HG03066 (cell line): Measurements from ENCODE around the gene ANO8.
A peak's percentile ranks its signal among the peaks of the same experiment; 100 is the strongest.
"Not testable (repeated sequence)": the region's sequence is repeated elsewhere in the genome, so short reads cannot be mapped to it uniquely, and the experiment has no call there.

Experiments used
- ATAC-seq: cut with Tn5 transposase; IDR thresholded peaks from one replicate; pipeline ENCODE4 v1.9.1; 2021; ENCODE audit warnings: low read depth; ENCODE audit not compliant: unreplicated experiment

Gene ANO8

DNA sequence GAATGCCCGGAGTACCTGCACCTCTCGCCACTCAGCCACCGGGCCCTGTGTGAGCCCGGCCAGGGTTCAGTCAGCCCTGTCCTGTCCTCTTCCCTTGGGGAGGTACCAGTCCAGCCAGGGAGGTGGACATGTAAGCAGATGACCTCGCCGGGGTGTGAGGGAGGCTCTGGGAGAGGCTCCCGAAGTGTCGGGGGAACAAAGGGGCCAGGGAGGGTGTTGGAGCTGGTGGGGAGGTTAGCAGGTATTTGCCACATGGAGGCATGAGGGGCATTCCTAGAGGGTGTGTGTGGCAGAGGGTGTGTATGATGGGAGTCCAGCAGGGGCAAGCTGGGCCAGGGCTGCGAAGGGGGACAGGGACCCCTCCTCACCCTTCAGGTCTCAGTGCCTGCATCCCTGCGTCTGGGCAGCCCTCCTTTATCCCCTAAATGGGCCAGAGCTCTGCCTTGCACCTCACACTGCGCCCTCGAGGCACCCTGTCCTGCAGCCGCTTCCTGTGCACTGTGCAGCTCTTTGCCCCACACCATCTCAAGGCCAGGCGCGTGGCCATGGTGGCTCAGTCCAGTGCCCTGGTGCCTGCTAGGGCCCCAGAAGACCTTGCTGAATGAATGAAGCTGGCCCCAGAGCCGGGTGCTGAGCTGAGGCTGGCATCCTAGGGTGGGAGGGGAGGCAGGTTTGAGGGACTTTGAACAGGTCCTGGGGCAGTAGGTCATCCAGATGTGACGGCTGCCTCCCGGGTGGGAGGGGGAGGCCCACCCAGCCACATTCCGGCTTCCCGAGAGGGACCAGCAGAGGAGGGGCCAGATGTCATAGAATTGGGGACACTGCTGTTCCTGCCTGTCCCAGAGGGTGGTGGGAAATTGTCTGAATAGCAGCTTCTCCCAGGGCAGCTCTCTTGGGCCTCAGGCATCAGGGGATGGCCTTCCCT lies 22.2 kb downstream of the ANO8 start:
- no peak for ATAC-seq

DNA sequence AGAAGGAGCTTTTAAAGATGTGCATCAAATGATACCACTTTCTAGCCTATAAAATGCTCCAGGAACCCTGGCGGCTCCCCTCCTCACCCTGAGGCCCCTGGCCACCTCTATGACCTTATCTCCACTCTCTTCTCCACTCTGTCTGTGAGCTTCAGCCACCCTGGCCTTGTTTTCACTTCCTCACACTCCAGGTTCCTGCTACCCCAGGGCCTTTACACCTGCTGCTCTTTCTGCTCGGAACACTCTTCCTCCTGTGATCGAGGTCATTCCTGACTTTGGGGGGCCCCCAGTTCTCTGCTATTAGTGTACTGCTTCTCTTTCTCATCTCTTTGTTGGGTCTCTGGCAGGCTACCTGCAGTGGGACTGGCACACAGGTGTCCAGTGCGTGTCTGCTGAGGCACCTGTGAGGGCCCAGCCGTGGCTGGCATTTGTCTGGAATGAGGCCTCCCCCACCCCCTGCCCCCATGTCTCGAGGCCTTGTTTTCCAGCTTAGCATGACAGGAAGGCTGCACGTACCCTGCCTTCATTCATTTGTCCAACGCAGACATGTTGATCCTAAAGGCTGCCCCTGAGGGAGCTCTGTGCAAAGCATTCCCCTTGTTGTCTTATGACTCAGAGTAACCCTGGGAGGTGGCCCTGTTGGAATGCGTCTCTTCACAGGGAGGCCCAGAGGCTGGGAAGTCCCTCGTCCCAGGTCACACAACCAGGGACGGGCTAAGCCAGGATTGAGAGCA lies 23.0 kb downstream of the ANO8 start:
- ATAC-seq, result no peak

DNA sequence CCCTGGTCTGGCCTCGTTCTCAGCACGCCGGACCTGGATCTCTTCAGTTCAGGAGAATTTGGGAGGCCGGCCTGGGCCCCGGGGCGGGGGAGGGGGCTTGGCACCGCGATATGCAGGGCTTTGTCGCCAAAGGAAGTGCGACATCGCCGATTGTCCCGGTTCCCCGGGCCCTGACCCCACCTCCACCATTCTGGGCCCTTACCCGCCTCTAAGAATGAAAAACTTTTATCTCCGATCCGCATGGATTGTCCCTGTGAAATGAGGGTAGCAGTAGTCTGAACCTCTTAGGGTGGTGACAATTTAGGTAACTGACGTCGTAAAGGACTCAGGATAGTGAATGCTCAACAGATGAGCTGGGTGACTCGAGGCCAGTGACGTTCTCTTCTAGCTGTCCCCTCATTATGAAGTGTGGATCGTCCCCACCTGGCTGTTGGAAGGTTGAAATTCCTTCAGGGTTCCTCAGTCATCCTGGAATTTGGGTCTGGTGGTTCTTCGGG lies 24.6 kb downstream of the ANO8 start:
- no peak for ATAC-seq

DNA sequence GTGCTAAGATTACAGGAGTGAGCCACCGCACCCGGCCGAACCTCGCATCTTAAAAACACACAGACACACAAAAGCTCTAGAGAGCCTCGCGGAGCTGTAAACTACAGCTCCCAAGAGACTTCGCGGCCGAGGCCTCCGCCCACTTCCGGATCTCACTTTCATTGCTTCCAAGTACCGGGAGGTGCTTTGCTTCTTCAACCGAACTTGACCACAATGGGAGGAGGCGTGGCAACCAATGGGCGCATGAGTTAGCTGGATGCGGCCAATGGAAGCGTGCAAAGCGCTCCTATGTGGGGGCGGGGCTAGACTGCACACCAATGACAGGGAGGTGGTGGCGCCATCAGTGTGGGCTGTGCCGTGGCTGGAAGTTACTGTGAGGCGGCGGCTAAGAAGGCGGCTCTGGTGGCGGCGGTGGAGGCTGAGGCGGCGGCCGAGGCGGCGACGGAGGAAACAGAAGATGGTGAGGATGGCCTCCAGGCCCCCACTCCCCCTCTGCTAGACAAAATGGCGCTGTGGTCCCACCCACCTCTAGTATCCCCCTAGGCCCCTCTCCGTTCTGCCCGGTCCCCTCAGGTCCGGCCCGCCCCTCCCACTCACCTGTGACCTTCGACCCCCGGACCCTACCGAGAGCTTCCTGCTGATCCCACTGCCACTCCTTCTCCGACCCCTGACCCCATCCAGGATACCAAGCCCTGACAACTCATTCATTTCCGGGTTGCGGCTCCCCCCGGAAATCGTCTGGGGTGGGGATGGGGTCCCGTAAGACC lies 25.3 kb downstream of the ANO8 start, which contains the start of gene DDA1:
Gene DDA1, plus strand, starts transcription at position 366 of the 767 bp plus-strand sequence. Its CDS starts 92 bp downstream, at position 458.
- peak; percentile 71 for ATAC-seq

DNA sequence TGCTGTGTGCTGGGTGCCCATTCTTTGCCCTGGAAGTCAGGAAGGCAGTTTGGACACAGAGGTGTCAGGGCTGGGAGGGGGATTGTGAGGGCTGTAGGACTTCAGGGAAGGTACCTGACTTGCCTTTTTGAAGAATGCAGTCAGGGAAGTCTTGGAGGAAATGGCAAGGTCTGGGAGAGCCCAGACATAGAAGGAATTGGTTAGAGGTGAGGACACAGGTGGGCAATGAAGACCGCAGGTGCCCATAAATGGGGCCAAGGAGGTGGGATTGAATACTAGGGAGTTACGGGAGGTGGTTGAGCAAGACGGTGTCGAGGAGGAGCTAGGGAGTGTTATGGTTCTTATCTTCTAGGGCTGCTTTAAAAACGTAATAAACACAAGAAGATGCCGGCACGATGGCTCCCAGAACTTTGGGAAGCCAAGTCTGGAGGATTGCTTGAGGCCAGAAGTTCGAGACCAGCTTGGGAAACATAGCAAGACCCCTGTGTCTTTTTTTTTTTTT lies 26.7 kb downstream of the ANO8 start:
- no peak for ATAC-seq

DNA sequence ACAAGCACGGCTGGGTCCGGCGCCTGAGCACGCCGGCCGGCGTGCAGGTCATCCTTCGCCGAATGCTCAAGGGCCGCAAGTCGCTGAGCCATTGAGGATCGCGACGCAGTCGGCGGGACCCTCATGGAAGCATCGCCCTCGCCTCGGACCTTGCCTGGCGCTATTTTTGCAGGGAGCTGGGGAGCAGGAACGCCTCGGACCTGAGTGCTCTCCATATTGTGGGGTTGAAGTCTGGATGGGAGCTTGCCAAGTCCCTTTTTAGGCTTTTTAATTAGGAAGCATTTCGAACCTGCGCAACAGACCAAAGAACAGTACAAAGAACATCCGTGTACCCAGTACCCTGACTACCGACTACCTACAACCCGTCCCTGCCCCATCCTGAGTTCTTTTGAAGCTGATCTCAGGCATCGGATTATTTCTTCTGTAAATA lies 28.4 kb downstream of the ANO8 start:
- no peak for ATAC-seq

DNA sequence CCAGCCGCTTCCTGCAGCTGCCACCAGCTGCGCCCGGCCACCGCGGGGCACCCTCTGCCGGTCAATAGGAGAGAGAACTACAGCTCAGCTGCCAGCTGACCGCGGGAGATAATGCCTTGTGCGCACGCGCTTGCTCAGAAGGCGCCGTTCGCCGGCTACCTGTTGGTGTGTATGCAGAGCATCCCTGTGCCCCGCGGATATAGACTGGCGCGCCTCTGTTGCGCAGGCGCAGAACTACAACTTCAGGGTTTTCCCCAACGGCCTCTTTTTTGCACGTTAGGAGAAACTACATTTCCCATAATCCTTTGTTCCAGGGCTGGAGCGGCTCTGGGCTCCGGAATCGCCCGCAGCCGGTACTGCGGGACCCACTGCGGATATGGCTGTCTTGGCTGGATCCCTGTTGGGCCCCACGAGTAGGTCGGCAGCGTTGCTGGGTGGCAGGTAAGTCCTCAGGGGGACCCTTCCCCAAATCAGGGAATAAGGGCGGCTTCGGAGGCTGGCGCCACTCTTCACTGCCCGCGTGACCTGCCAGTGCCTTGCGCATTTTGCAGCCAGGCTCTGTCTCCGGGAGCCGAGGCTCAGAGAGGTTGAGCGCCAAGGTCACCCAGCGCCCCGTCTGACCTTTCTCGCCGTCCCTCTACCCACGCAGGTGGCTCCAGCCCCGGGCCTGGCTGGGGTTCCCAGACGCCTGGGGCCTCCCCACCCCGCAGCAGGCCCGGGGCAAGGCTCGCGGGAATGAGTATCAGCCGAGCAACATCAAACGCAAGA lies 29.0 kb downstream of the ANO8 start, which contains the start of gene MRPL34:
Gene MRPL34, plus strand, starts transcription at position 356 of the 768 bp plus-strand sequence. Its CDS starts 21 bp downstream, at position 377.
- ATAC-seq, result peak; percentile 55

DNA sequence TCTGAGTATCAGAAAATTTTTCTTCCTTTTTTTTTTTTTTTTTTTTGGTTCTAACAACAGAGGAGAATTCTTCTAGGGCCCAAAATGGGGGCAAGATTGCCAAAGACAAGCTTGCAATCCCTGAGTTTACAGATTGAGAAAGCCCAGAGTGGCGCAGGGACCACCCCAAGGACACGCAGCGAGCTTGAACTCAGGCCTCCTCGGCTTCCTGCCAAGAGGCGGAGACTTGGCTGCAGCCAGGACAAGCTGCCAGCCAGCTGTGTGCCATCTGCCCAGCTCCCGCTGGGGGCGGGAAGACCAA lies 29.5 kb downstream of the ANO8 start:
- no peak for ATAC-seq

DNA sequence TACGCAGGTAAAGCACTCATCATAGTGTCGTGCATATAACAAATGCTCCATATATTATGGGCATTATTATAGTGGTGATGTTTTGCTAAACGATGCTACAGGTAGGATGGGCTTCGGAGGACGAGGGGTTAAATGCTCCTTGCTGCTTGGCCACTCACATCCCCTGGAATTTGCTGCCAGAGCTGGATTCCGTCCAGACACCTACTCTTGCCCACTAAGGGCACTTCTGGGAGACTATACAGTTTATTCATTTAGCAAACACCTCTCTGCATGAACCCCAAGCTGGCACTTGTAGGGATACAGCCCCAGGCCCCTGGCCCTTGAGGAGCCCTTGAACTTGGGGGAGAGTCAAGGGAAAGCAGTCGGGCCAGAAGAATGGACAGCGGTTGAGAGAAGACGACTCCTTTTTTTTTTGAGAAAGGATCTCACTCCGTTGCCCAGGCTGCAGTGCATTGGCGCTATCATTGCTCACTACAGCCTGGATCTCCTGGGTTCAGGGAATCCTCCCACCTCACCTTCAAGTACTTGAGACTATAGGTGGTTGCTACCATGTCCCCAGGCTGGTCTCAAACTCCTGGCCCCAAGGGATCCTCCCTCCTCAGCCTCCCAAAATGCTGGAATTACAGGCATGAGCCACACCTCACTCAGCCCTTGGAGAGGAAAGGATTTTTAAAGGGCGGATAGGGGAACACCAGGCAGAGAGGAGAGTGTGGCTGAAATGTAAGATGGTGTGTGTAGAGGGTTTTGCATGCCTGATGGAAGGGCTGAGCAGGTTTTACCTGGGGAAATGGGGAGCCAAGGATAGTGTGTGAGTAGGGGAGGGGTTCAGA lies 30.1 kb downstream of the ANO8 start:
- no peak for ATAC-seq

DNA sequence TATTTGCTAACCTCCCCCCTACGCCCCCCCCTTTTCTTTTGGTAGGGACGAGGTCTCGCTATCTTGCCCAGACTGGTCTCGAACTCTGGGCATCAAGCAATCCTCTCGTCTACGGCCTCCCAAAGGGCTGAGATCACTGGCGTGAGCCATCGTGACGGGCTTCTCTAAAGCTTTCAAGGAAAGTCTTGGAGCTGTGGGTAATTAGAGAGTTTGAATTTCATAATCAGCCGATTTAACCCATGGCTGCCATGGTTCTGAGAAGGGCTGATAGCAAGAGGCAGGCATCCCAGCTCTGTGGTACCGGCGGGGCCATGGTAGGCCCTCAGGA lies 30.8 kb downstream of the ANO8 start:
- ATAC-seq, result no peak

DNA sequence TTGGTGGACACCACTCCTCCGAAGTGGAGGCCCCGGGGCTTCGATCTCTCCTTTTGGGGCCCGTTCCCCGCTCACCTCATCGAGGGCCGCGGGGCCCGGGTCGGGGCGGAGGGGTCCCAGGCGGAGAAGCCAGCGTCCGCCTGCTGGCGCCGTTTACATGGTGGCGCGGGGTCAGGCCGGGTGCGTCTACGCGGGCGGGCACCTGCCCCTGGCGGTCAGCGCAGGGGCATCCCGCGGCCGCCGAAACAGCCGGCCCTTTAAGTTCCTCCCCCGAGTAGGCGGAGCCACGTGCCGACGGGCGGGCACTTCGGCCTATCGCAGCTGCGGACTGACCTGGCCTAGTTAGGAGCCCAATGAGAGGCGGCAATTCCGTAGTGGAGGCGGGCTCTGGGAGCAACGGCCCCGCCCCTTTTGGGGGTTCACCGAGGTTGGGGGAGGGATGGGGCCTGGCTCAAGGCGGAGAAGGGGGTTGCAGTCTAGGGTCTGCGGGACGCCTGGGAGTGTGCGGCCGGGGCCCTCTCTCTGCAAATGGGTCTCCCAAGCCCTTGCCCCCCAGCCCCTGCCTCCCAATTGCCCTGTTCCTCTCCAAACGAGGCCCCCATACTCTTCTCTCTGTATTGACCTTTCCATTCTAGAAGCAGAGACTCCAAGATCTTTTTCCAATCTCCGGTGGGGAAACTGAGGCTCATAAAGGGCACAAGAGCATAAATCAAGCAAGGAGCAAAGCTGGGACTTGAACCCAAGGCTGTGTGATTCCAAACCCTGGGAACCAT lies 31.3 kb downstream of the ANO8 start, which contains the start of gene ABHD8:
Gene ABHD8, minus strand, starts transcription at position 259 of the 773 bp plus-strand sequence. CDS start 1,809 bp downstream, outside the sequence.
- peak; percentile 44 for ATAC-seq

DNA sequence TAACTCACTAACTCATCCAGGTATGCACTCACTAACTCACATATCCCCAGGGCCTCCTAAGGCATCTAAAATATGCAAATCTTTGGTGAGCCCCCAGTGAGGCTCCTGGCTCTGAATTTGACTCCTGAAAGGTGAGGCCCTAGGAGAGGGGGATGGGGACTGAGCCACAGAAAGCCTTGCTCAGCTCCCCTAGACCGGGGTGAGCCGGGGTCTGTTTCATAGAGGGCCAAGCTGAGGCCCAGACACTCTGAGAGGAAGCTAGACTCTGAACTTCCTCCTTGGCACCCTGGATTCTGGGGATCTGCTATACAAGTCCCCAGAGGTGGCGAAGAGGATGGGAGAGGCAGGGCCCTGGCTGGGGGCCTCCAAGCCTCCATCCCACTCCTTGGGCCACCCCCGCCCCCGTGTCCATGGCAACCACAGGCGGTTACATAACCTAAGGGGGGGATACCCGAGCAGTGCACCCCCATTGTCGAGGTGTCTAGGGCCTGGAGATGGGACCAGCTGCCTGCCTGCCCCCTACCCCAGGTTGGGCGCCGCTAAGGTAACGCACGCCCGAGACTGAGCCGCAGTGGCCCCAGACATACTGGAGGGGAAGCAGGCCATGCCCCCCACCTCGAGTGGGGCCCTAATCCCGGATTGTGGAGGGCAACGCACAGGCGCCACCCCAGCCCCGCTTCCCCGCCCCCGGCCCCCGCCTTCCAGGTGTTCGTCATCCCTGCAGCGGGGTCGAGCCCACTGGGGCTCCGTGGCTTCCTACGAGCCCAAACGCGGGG lies 32.1 kb downstream of the ANO8 start:
- ATAC-seq, result no peak

DNA sequence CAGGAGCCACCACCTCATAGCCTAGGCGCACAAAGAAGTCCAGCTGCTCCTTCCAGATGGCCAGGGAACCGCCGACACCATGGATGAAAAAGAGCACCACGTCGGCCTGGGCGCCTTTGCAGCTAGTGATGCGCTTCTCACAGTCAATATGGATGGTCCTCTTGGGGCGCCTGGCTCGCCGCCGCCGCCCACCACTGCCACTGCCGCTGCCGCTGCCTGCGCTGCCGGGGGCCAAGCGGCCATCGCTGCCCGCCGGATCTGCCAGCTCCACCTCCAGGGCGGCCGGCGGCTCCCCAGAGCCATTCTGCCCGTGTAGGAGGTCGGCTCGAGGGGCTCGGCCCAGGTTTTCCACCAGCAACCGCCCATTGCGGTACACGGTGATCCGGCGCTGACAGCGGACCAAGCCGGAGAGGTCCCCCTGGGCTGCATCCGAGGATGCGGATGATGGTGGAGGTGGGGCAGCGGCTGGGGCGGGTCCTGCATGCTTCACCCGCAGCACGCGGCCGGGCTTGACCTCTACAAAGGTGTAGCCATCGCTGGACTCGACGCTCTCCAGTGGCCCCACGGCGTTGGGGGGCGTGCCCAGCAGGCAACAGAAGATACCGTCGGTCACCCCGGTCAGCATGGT lies 33.5 kb downstream of the ANO8 start:
- no peak for ATAC-seq

DNA sequence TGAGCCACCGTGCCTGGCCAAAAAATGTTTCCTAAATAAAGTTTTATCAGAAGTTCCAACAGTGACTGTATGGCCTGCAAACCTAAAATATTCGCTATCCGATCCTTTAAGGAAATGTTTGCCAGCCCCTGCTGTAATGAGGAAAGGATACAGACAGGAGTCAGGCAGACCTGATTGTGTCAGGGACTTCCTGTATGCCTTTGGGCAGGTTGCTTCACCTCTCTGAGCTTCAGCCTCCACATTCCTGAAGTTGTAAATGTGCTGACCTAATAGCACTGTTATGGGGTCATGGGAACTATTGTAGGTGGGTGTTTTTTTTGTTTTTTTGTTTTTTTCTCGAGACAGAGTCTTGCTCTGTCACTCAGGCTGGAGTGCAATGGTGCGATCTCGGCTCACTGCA lies 37.7 kb downstream of the ANO8 start:
- ATAC-seq, result no peak

DNA sequence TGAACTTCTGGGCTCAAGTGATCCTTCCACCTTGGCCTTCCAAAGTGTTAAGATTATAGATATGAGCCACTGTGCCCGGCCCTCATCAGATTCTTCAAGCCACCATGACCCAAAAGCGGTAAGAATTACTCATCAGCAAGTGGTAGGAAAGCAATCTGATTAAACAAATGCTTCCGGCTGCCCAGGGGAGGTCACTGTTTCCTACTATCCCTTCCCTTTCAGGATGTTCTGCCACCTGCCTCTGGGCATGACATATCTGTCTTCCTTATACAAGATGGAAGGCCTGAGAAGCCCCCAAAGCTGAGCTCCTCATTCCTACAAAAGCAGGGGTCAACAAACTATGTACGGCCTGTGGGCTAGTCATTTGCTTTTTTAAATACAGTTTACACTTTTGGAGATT lies 38.4 kb downstream of the ANO8 start:
- ATAC-seq, result no peak

DNA sequence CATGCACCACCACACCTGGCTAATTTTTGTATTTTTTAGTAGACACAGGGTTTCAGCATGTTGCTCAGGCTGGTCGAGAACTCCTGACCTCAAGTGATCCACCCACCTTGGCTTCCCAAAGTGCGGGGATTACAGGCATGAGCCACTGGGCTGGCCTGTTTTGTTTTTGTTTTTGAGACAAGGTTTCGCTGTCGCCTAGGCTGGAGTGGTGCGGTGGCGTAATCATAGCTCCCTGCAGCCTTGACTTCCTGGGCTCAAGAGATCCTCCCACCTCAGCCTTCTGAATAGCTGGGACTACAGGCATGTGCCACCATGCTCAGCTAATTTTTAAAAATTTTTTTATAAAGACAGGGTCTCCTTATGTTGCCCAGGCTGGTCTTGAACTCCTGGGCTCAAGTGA lies 39.1 kb downstream of the ANO8 start:
- ATAC-seq, result not testable (repeated sequence)
